K562 (cell line): Measurements from ENCODE around the gene NUP188.

ENCODE experiments used
- ADNP ChIP-seq: fragments of 200-800 bp; sonication (Bioruptor generic); IDR thresholded peaks from 2 replicates; pipeline ENCODE4 v1.6.1; 2016; ENCODE audit warnings: missing genetic modification characterization, missing compliant biosample characterization
- FOXA1 ChIP-seq: fragments of 450-650 bp; IDR thresholded peaks from 2 replicates; pipeline ENCODE4 v1.6.1; 2016; ENCODE audit warnings: mild to moderate bottlenecking, borderline replicate concordance
- SMARCB1 ChIP-seq: IDR thresholded peaks from 2 replicates; pipeline ENCODE4 v1.6.1; 2011; ENCODE audit warnings: improper control_type of control experiment, low read depth; ENCODE audit not compliant: insufficient read length
- TAF1 ChIP-seq: IDR thresholded peaks from 2 replicates; pipeline ENCODE4 v1.6.1; 2011; ENCODE audit warnings: mild to moderate bottlenecking, low read length, moderate library complexity; ENCODE audit not compliant: insufficient read depth, control insufficient read depth, severe bottlenecking; ENCODE audit errors: extremely low read depth
- TEAD4 ChIP-seq, 2 experiments: sonication (generic) in 1 of 2; formaldehyde crosslinking in 1 of 2; IDR thresholded peaks; 2 replicates each; pipeline versions ENCODE4 v1.6.1 to v1.8.0; 2012 to 2022; ENCODE audit warnings: borderline replicate concordance in 1 of 2, inconsistent platforms in 1 of 2, low read length in 1 of 2, mild to moderate bottlenecking in 1 of 2, missing genetic modification reagents in 1 of 2
- ZNF121 ChIP-seq: sonication (generic); formaldehyde crosslinking; conservative IDR thresholded peaks from 2 replicates; pipeline ENCODE4 v1.8.0; 2022; ENCODE audit warnings: missing genetic modification reagents
- ZNF175 ChIP-seq: fragments of 200-800 bp; sonication (Bioruptor generic); IDR thresholded peaks from 2 replicates; pipeline ENCODE4 v1.6.1; 2016; ENCODE audit warnings: low read depth, mild to moderate bottlenecking, missing genetic modification characterization, missing compliant biosample characterization
- ZNF384 ChIP-seq: IDR thresholded peaks from 2 replicates; pipeline ENCODE4 v1.6.1; 2012; ENCODE audit warnings: low read depth, low read length, improper control_type of control experiment
- TF ChIP-seq, protein P1 (sequence below), 3 experiments: IDR thresholded peaks in 2 of 3; conservative IDR thresholded peaks in 1 of 3; 2 replicates each; pipeline ENCODE4 v1.5.1; 2011 to 2012; ENCODE audit warnings: low read length in 3 of 3, mild to moderate bottlenecking in 3 of 3, control low read depth in 2 of 3, improper control_type of control experiment in 1 of 3, inconsistent platforms in 1 of 3, low read depth in 1 of 3, mixed read lengths in 1 of 3, moderate library complexity in 1 of 3; ENCODE audit not compliant: insufficient read depth in 2 of 3
- TF ChIP-seq, protein P2 (sequence below), 2 experiments: fragments of 450-650 bp; IDR thresholded peaks; 2 replicates each; pipeline ENCODE4 v1.6.1; 2016; ENCODE audit warnings: mild to moderate bottlenecking in 2 of 2, borderline replicate concordance in 1 of 2, low read depth in 1 of 2, moderate library complexity in 1 of 2

DNA sequence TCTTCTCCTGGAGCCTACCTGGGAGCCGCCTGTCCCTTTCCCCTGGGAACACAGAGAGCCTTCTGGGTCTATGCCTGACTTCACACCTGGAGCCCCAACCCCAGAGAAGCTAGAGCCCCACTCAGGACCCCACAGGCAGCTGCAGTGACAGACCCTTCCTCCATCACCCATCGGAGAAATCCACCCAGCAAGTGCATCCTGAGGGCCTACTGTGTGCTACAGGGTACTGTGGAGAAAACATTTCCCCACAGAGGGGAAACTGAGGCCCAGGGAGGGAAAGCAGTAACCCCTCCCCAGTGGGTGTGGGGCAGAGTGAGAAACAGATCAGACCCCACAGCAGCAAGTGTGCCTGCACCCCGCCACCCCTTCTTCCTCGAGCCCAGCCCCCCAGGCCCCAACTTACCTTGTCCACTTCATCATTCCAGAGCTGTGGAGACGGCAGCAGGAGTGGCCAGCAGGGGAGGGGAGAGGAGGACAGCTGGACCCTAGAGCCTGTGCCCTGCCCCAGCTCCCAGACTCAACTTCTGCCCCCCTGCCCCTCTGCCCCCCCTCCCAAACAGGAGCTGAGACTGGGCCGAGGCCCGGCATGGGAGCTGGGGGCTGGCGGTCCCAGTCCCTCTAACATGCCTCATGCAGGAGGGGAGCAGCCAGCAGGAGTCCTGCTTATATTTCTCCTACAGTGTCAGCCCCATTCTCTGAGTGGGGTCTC, 62.9 kb downstream of the NUP188 start:
- TF ChIP-seq TEAD4 (IDR thresholded peaks at IDR 0.05; ENCODE audit: low read length), result no peak
- TF ChIP-seq TEAD4 (CRISPR knock-in tag; IDR thresholded peaks at IDR 0.05; ENCODE audit: borderline replicate concordance), result no peak
- no peak for TF ChIP-seq ADNP (tag)
- TF ChIP-seq ZNF175 (CRISPR knock-in tag), result no peak
- TF ChIP-seq TAF1, result no peak
- TF ChIP-seq, protein P1, sequence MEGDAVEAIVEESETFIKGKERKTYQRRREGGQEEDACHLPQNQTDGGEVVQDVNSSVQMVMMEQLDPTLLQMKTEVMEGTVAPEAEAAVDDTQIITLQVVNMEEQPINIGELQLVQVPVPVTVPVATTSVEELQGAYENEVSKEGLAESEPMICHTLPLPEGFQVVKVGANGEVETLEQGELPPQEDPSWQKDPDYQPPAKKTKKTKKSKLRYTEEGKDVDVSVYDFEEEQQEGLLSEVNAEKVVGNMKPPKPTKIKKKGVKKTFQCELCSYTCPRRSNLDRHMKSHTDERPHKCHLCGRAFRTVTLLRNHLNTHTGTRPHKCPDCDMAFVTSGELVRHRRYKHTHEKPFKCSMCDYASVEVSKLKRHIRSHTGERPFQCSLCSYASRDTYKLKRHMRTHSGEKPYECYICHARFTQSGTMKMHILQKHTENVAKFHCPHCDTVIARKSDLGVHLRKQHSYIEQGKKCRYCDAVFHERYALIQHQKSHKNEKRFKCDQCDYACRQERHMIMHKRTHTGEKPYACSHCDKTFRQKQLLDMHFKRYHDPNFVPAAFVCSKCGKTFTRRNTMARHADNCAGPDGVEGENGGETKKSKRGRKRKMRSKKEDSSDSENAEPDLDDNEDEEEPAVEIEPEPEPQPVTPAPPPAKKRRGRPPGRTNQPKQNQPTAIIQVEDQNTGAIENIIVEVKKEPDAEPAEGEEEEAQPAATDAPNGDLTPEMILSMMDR (IDR thresholded peaks at IDR 0.05 in 2 of 3, conservative IDR thresholded peaks at IDR 0.05 in 1 of 3; ENCODE audit: insufficient read depth in 2 of 3, low read depth in 1 of 3, low read length in 3 of 3), result no peak
- TF ChIP-seq ZNF384, result no peak
- TF ChIP-seq ZNF121 (CRISPR knock-in tag), result no peak
- no peak for TF ChIP-seq SMARCB1
- TF ChIP-seq FOXA1, result no peak
- TF ChIP-seq, protein P2, sequence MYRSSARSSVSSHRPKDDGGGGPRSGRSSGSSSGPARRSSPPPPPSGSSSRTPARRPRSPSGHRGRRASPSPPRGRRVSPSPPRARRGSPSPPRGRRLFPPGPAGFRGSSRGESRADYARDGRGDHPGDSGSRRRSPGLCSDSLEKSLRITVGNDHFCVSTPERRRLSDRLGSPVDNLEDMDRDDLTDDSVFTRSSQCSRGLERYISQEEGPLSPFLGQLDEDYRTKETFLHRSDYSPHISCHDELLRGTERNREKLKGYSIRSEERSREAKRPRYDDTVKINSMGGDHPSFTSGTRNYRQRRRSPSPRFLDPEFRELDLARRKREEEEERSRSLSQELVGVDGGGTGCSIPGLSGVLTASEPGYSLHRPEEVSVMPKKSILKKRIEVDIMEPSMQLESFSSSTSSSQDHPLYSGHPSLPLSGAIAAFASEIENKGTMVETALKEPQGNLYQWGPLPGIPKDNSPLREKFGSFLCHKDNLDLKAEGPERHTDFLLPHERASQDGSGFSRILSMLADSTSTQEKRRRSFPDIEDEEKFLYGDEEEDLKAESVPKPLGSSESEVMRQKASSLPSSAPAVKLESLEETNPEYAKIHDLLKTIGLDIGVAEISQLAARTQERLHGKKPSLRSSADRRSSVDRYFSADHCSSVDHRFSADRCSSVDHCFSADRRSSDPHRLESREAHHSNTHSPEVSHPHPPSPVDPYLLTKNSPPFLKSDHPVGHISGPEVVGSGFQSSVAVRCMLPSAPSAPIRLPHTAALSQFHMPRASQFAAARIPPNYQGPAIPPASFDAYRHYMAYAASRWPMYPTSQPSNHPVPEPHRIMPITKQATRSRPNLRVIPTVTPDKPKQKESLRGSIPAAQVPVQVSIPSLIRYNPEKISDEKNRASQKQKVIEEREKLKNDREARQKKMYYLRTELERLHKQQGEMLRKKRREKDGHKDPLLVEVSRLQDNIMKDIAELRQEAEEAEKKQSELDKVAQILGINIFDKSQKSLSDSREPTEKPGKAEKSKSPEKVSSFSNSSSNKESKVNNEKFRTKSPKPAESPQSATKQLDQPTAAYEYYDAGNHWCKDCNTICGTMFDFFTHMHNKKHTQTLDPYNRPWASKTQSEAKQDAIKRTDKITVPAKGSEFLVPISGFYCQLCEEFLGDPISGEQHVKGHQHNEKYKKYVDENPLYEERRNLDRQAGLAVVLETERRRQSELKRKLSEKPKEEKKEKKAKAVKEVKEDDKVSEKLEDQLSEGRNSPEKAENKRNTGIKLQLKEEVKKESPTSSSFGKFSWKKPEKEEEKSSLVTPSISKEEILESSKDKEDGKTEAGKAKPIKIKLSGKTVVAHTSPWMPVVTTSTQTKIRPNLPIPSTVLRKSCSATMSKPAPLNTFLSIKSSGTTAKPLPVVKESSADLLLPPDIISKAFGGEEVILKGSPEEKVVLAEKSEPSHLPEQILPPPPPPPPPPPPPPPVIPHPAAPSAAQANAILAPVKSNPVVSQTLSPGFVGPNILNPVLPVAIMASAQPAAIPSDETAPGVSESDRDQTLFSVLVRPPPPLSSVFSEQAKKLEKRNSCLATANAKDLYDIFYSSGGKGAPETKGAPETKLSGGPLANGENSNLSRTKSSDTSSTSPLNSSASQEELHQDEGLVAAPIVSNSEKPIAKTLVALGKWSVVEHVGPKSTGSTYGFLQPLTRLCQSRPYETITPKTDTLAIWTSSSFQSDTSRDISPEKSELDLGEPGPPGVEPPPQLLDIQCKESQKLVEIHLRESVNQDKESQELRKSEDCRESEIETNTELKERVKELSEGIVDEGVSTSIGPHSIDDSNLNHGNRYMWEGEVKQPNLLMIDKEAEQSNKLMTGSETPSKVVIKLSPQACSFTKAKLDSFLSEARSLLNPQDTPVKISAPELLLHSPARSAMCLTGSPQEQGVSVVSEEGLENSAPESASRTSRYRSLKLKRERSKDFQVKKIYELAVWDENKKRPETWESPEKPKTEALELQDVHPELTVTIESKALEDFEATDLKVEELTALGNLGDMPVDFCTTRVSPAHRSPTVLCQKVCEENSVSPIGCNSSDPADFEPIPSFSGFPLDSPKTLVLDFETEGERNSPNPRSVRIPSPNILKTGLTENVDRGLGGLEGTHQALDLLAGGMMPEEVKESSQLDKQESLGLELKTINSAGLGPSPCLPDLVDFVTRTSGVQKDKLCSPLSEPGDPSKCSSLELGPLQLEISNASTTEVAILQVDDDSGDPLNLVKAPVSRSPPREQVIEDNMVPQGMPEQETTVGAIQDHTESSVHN (IDR thresholded peaks at IDR 0.05; ENCODE audit: borderline replicate concordance in 1 of 2, low read depth in 1 of 2), result no peak
